Psoas muscle (tissue), 8 donors: ENCODE results near the gene CMTM4. TPM values are rescaled to one million over a fixed set of nuclear protein-coding genes. Genes with fewer than 3 reads are reported as not detected.

ENCODE experiments used
- ATAC-seq, 4 donors: fragments of 200-7000 bp; cut with Tn5 transposase; one replicate each; pipeline ENCODE4 v1.9.1; 2020; ENCODE audit warnings: moderate library complexity in 3 of 4, mild to moderate bottlenecking in 2 of 4
- DNase-seq, 2 donors: peaks; one replicate each; pipeline ENCODE4 v3.0.0-alpha.2; 2020
- H3K27ac ChIP-seq: fragments of 200-600 bp; one replicate; pipeline ENCODE4 v1.8.0; 2022
- H3K27me3 ChIP-seq, 3 donors: fragments of 200-600 bp in 1 of 3; one replicate each; pipeline versions ENCODE4 v1.6.1 to v1.8.0; 2013 to 2022; ENCODE audit warnings: low read length in 2 of 3, mild to moderate bottlenecking in 2 of 3, moderate library complexity in 1 of 3; ENCODE audit not compliant: insufficient read depth in 3 of 3
- H3K36me3 ChIP-seq, 2 donors: fragments of 200-600 bp in 1 of 2; one replicate each; pipeline versions ENCODE4 v1.6.1 to v1.8.0; 2013 to 2022; ENCODE audit warnings: low read depth in 1 of 2, mild to moderate bottlenecking in 1 of 2, moderate library complexity in 1 of 2; ENCODE audit not compliant: insufficient read depth in 1 of 2
- H3K4me1 ChIP-seq: fragments of 200-600 bp; one replicate; pipeline ENCODE4 v1.8.0; 2022
- H3K4me3 ChIP-seq: fragments of 200-600 bp; one replicate; pipeline ENCODE4 v1.8.0; 2022; ENCODE audit warnings: mild to moderate bottlenecking
- H3K9me3 ChIP-seq: fragments of 200-600 bp; one replicate; pipeline ENCODE4 v1.8.0; 2022
- WGBS, 3 donors: extraction: QIAGEN DNeasy Blood & Tissue Kit; methylation state at CpG; one replicate each; pipeline versions ENCODE4 v1.1.6 to v1.1.7; 2013; 5-methylcytosine and 5-hydroxymethylcytosine counted together
- intact Hi-C, 2 donors: fragments of 100-400 bp; cut with DNase I; formaldehyde crosslinking; loops; one replicate each; pipeline versions ENCODE4 v1.11.0 to v1.14.2; 2022
- polyA plus RNA-seq, 3 donors: library from polyadenylated mRNA; stranded (reverse); fragments of 200-250 nt; gene quantifications; one replicate each; pipeline ENCODE4 v1.2.3, GENCODE V29; 2013
- total RNA-seq, 4 donors: library from RNA; stranded (reverse); fragmentation: NEBNext Ultra II Directional in 2 of 4; extraction: Animal tissue kit (Norgen Biotek cat#: 25700) in 2 of 4; gene quantifications; one replicate each; pipeline versions ENCODE4 v1.2.1 to v1.2.4, GENCODE V29; 2021 to 2023
- TF ChIP-seq, protein P1 (sequence below): fragments of 200-600 bp; IDR thresholded peaks from one replicate; pipeline ENCODE4 v1.8.0; 2022; ENCODE audit warnings: antibody characterized with exemption
- donor health status: healthy with polysubstance abuse.
- donor health status: DM: no; HTN: no; CAD: no; lungs with moderate emphysema.
- donor health status: Bipolar disorder and iron deficiency.
- donor health status: healthy.
- donor health status: DM: yes; HTN: yes; CAD: no.
- donor health status: DM: no; HTN: no; CAD: no.
- donor health status: DM: no; HTN: no; CAD: no.
- donor health status: DM: yes; HTN: yes; CAD: no.

The CMTM4 gene
- total and polyA plus RNA-seq, 7 donors, result 2.3 to 10.3 (median 7.7) TPM

DNA sequence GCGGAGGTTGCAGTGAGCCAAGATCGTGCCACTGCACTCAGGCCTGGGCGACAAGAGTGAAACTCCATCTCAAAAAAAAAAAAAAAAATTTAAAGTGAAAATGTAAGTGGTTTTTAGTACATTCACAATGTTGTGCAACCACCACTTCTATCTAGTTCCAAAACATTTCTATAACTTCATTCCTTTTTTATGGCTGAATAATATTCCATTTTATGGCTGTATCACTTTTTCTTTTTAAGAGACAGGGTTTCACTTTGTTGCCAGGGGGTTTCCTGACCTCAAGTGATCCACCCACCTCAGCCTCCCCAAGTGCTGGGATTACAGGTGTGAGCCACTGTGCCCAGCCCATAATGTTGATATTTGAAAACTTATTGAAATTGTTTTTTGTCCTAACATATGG, 103.7 kb downstream of the CMTM4 start:
- 97 to 98% (median 97%) methylated on average over 3 of the region's 3 CpGs for WGBS, 3 donors
- no peak overlapping the region for H3K4me3 ChIP-seq
- intact Hi-C loops, result no loop called here
- no peaks in the 10 kb centered on the region for H3K36me3 ChIP-seq
- H3K27ac ChIP-seq, result no peak overlapping the region
- DNase-seq (no peak), ATAC-seq (no peak)
- no peaks in the 10 kb centered on the region for H3K27me3 ChIP-seq
- TF ChIP-seq, protein P1, sequence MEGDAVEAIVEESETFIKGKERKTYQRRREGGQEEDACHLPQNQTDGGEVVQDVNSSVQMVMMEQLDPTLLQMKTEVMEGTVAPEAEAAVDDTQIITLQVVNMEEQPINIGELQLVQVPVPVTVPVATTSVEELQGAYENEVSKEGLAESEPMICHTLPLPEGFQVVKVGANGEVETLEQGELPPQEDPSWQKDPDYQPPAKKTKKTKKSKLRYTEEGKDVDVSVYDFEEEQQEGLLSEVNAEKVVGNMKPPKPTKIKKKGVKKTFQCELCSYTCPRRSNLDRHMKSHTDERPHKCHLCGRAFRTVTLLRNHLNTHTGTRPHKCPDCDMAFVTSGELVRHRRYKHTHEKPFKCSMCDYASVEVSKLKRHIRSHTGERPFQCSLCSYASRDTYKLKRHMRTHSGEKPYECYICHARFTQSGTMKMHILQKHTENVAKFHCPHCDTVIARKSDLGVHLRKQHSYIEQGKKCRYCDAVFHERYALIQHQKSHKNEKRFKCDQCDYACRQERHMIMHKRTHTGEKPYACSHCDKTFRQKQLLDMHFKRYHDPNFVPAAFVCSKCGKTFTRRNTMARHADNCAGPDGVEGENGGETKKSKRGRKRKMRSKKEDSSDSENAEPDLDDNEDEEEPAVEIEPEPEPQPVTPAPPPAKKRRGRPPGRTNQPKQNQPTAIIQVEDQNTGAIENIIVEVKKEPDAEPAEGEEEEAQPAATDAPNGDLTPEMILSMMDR, result no peak
- H3K4me1 ChIP-seq, result no peaks in the 10 kb centered on the region
- no peaks in the 10 kb centered on the region for H3K9me3 ChIP-seq

DNA sequence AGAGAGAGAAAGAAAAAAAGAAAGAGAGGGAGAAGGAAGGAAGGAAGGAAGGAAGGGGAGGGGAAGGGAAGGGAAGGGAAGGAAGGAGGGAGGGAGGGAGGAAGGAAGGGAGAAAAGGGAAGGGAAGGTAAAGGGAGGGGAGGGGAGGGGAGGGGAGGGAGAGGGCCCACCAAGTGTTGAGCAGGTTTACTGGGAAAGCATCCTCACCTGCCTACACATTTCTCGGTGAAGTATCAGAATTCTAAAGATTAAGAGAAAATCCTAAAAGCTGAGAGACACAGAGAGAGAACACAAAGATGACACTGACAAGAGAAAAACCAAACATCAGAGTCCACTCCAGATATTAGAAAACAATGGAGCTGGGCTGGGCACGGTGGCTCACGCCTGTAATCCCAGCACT, 104.3 kb downstream of the CMTM4 start:
- no peak overlapping the region for H3K4me3 ChIP-seq
- H3K27ac ChIP-seq, result no peak overlapping the region
- no peaks in the 10 kb centered on the region for H3K4me1 ChIP-seq
- intact Hi-C loops, result no loop called here
- no peak for DNase-seq
- TF ChIP-seq, protein P1, result no peak
- 77 to 93% (median 90%) methylated on average over 3 of the region's 3 CpGs for WGBS, 3 donors
- no peak for ATAC-seq
- H3K27me3 ChIP-seq, result no peaks in the 10 kb centered on the region
- H3K9me3 ChIP-seq, result no peaks in the 10 kb centered on the region
- H3K36me3 ChIP-seq, result no peaks in the 10 kb centered on the region

DNA sequence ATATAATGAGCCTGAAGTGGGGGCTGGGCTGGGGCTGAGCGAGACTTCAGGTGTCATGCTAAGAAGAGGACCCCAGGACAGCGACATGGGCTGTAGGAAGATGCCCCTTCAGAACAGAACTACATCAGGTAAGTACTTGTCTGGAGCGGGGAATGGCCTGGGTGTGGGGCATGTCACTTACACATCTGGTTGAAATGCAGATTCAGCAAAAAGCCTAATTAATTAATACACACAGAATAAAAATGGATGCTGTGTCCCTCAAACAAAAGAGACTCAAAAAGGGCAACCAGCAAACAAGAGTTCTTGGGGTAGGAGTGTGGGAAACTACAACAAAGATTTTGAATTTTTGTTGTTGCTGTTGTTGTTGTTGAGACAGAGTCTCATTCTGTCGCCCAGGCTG, 105.5 kb downstream of the CMTM4 start:
- Histone ChIP-seq H3K27ac (no peak overlapping the region), H3K27me3 (no peaks in the 10 kb centered on the region), H3K9me3 (no peaks in the 10 kb centered on the region), H3K36me3 (no peaks in the 10 kb centered on the region), H3K4me1 (no peaks in the 10 kb centered on the region), H3K4me3 (no peak overlapping the region)
- WGBS, 3 donors, result 83 to 93% (median 92%) methylated on average over 4 of the region's 4 CpGs
- intact Hi-C loops, result no loop called here
- no peak for ATAC-seq
- TF ChIP-seq, protein P1, result no peak
- DNase-seq, result no peak

DNA sequence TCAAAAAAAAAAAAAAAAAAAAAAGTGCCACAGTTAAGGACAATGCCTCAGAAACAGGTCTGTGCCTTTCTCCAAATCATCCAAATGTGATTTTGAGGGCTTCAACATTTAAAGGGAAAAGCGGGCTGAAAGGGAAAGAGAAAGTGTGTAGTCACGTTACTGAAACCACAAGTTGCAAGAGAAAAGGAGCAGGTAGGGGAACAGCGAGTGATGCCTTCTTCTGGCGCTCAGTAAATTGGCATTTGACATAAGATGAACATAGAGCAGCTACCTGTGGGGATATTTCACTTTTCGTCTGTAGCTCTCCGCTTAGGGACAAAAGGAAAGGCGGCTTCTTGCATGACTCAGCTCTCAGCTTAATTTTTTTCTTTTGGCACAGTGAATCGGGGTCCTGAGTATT, 106.2 kb downstream of the CMTM4 start:
- TF ChIP-seq, protein P1, result no peak
- 83 to 88% (median 86%) methylated on average over 8 of the region's 8 CpGs for WGBS, 3 donors
- no peaks in the 10 kb centered on the region for H3K36me3 ChIP-seq
- intact Hi-C loops, result no loop called here
- no peak overlapping the region for H3K27ac ChIP-seq
- ATAC-seq (no peak), DNase-seq (no peak)
- no peaks in the 10 kb centered on the region for H3K9me3 ChIP-seq
- no peaks in the 10 kb centered on the region for H3K4me1 ChIP-seq
- H3K4me3 ChIP-seq, result no peak overlapping the region
- H3K27me3 ChIP-seq, result no peaks in the 10 kb centered on the region

DNA sequence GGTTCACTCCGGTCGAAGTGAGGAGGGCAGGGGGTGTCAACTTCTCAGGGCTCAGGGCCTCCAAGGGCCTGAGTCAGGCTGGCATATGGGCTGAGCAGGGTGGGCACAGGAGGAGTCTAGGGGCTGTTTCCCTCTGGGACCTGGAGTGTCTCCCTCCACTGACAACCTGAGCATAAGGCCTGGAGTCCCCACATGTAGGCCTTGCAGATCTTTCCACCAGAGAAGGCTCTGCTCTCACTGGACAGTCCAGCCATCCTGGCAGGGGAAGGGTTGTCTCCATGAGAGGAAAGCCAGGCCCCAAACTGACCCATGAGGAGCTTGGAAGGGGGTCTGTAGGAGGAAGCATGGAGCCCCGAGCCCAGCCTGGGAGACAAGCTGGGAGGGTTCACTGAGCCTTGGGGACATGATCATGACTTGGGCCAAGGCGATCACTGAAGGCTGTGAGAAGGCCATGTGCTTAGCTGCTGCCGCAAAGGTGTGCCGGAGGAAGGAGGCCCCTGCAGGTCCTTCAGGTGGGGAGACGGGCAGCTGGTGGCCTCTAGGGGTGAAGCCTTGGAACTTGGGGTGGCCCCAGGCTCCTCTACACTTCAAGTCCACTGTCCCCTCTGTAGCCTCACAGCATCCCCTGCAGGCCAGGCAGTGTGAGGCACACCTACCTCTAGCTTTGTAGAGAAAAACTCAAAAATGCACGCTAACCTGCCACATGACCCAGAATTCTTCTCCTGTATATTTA, 107.4 kb downstream of the CMTM4 start:
- Histone ChIP-seq H3K9me3 (no peaks in the 10 kb centered on the region), H3K36me3 (no peaks in the 10 kb centered on the region), H3K27me3 (no peaks in the 10 kb centered on the region), H3K4me3 (no peak overlapping the region), H3K4me1 (no peaks in the 10 kb centered on the region), H3K27ac (no peak overlapping the region)
- intact Hi-C loops, result loop anchor here in 1 of 2 donors (10.0 kb wide), 1 partner anchor 114 kb away; no protein-coding TSS in a partner anchor
- WGBS, 3 donors, result 92 to 95% (median 93%) methylated on average over 8 of the region's 8 CpGs
- DNase-seq (peak; percentile 36 to 70), ATAC-seq (peak; percentile 46 to 76 (median 58))
- TF ChIP-seq, protein P1, result peak; percentile 35
